HG03521 (cell line): ENCODE results near the gene ERH.
A peak's percentile ranks its signal among the peaks of the same experiment; 100 is the strongest.
"Not testable (repeated sequence)": the region's sequence is repeated elsewhere in the genome, so short reads cannot be mapped to it uniquely, and the experiment has no call there.

Source experiments
- ATAC-seq: cut with Tn5 transposase; IDR thresholded peaks from one replicate; pipeline ENCODE4 v1.9.1; 2021; ENCODE audit warnings: mild to moderate bottlenecking, moderate library complexity; ENCODE audit not compliant: unreplicated experiment

ERH gene

GRCh38 chr14:69398053-69398817, at the start of gene ERH, which contains the start of gene SLC39A9:
Gene ERH (minus strand): TSS chr14:69398299. CDS start chr14:69398233, 66 bp downstream.
Gene SLC39A9 (plus strand): TSS chr14:69398692. CDS start chr14:69399370, 678 bp downstream.
- ATAC-seq, result peak; percentile 80

- ATAC-seq, result no peak
Observed at GRCh38 chr14:69443296-69443805, 45.3 kb upstream of the ERH start.

GRCh38 chr14:69441948-69442347, 43.8 kb upstream of the ERH start:
- ATAC-seq, result no peak

GRCh38 chr14:69439521-69440270, 41.6 kb upstream of the ERH start:
- ATAC-seq, result no peak

GRCh38 chr14:69432364-69432763, 34.3 kb upstream of the ERH start:
- ATAC-seq, result no peak

- ATAC-seq, result no peak
Observed at GRCh38 chr14:69430306-69430939, 32.3 kb upstream of the ERH start.

GRCh38 chr14:69429643-69430042, 31.5 kb upstream of the ERH start:
- ATAC-seq, result no peak

GRCh38 chr14:69428289-69428998, 30.3 kb upstream of the ERH start:
- ATAC-seq, result no peak

GRCh38 chr14:69427596-69427995, 29.5 kb upstream of the ERH start:
- ATAC-seq, result no peak

- ATAC-seq, result no peak
Observed at GRCh38 chr14:69424149-69424923, 26.2 kb upstream of the ERH start.

- ATAC-seq, result no peak
Observed at GRCh38 chr14:69423279-69423678, 25.2 kb upstream of the ERH start.

- ATAC-seq, result not testable (repeated sequence)
Observed at GRCh38 chr14:69416087-69416486, 18.0 kb upstream of the ERH start.

GRCh38 chr14:69413483-69413882, 15.4 kb upstream of the ERH start:
- ATAC-seq, result no peak

GRCh38 chr14:69408331-69408960, 10.3 kb upstream of the ERH start:
- ATAC-seq, result no peak

GRCh38 chr14:69405762-69406161, 7.7 kb upstream of the ERH start:
- ATAC-seq, result no peak

GRCh38 chr14:69404883-69405282, 6.8 kb upstream of the ERH start:
- no peak for ATAC-seq

GRCh38 chr14:69404478-69404877, 6.4 kb upstream of the ERH start:
- no peak for ATAC-seq

GRCh38 chr14:69401841-69402240, 3.7 kb upstream of the ERH start:
- ATAC-seq, result no peak

GRCh38 chr14:69400154-69400553, 2.1 kb upstream of the ERH start:
- no peak for ATAC-seq

- no peak for ATAC-seq
Observed at GRCh38 chr14:69399750-69400149, 1.7 kb upstream of the ERH start.
